HFF-Myc (cell line): Measurements from ENCODE around the gene CRACR2B.

Source experiments
- DNase-seq: peaks from one replicate; pipeline ENCODE4 v3.0.0-alpha.2; 2011; ENCODE audit warnings: low read depth; ENCODE audit errors: extremely low read depth
- H3K4me3 ChIP-seq: replicated peaks from 2 replicates; pipeline ENCODE4 v1.5.1; 2011; ENCODE audit warnings: low read depth, mild to moderate bottlenecking, control low read depth, low read length
- TF ChIP-seq, protein P1 (sequence below): IDR thresholded peaks from 2 replicates; pipeline ENCODE4 v1.5.1; 2012; ENCODE audit warnings: mild to moderate bottlenecking, low read depth, low read length, control low read depth; ENCODE audit errors: missing control alignments

Gene CRACR2B

GRCh38 chr11:808427-809286 is 19.1 kb upstream of the CRACR2B start:
- no peak for DNase-seq
- TF ChIP-seq, protein P1, sequence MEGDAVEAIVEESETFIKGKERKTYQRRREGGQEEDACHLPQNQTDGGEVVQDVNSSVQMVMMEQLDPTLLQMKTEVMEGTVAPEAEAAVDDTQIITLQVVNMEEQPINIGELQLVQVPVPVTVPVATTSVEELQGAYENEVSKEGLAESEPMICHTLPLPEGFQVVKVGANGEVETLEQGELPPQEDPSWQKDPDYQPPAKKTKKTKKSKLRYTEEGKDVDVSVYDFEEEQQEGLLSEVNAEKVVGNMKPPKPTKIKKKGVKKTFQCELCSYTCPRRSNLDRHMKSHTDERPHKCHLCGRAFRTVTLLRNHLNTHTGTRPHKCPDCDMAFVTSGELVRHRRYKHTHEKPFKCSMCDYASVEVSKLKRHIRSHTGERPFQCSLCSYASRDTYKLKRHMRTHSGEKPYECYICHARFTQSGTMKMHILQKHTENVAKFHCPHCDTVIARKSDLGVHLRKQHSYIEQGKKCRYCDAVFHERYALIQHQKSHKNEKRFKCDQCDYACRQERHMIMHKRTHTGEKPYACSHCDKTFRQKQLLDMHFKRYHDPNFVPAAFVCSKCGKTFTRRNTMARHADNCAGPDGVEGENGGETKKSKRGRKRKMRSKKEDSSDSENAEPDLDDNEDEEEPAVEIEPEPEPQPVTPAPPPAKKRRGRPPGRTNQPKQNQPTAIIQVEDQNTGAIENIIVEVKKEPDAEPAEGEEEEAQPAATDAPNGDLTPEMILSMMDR: no peak
- peak overlapping the region; percentile 99 for H3K4me3 ChIP-seq

DNA sequence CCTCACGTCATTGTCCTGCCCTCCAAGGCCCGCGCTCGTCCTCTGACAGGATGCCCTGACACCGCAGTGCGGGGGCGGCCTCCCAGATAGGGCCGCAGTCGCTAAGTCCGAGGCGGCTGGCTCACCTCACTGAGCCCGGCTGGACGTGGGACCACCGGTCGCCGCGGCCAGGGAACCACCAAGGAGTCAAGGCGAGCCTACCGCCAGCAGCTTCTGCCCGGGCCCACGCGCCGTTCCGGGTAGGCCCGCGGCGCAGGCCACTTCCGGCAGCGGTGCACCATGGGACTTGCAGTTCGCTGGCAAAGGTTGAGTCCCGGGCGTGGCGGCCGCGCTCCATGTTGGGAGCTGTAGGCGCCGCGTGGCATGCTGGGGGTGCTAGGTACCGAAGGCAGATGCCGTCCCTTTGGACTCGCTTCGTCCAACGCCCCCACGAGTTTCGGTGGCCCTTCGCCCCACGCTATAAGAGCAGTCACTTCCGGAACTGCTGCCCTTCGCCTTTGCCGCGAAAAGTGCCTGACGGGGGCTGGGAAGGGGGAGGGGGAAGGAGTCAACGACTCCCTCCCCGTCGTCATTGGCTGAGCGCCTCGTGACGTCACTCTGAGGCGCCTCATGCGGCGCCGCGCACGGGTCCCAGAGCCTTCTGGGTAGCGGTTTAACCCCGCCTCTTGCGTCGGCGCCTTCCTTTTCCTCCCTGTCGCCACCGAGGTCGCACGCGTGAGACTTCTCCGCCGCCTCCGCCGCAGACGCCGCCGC is 18.3 kb upstream of the CRACR2B start, which contains the start of gene RPLP2:
Gene RPLP2, plus strand, starts transcription at position 681 of the 753 bp plus-strand sequence. CDS start 268 bp downstream, outside the sequence.
- TF ChIP-seq, protein P1: no peak
- DNase-seq: peak; percentile 87
- H3K4me3 ChIP-seq: peak within 1 kb of the TSS; percentile 99

DNA sequence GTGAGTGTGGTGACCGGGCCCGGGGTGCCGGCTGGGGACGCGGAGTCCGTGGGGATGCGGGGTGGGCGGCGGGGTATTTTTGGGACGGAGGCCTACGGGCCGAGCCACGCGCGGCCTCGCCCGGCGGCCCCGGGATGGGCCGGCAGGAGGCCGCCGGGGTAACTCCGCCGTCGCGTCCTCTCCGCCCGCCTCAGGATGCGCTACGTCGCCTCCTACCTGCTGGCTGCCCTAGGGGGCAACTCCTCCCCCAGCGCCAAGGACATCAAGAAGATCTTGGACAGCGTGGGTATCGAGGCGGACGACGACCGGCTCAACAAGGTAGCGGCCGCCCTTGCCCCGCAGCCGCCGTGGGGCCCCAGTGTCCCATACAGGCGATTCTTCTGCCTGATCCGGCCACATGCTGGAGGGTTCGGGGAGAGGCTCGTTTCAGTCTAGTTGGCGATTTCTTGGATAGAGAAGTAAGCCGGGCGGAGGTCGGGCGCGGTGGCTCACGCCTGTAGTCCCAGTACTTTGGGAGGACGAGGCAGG is 17.6 kb upstream of the CRACR2B start:
- H3K4me3 ChIP-seq: peak overlapping the region; percentile 99
- TF ChIP-seq, protein P1: no peak
- DNase-seq: no peak

- no peak for DNase-seq
- TF ChIP-seq, protein P1: no peak
- peak overlapping the region; percentile 99 for H3K4me3 ChIP-seq
Observed at GRCh38 chr11:811446-812245, 16.1 kb upstream of the CRACR2B start.

- peak overlapping the region; percentile 99 for H3K4me3 ChIP-seq
- TF ChIP-seq, protein P1: no peak
- DNase-seq: no peak
Observed at GRCh38 chr11:812390-812789, 15.3 kb upstream of the CRACR2B start.

GRCh38 chr11:813072-813455 is 14.7 kb upstream of the CRACR2B start:
- H3K4me3 ChIP-seq: no peak overlapping the region
- DNase-seq: no peak
- TF ChIP-seq, protein P1: no peak
